Liver (tissue), 9 donors: ENCODE results near the gene BTBD7. TPM values are rescaled to one million over a fixed set of nuclear protein-coding genes. Genes with fewer than 3 reads are reported as not detected.

Experiments used
- DNase-seq: peaks from one replicate; pipeline ENCODE4 v3.0.0-alpha.2; 2017; ENCODE audit warnings: low spot score
- H3K27ac ChIP-seq, 2 donors: one replicate each; pipeline ENCODE4 v1.7.0; 2013; ENCODE audit warnings: inconsistent platforms in 2 of 2, low read length in 2 of 2, control low read depth in 1 of 2, low read depth in 1 of 2, mild to moderate bottlenecking in 1 of 2
- H3K27me3 ChIP-seq, 4 donors: one replicate each; pipeline versions ENCODE4 v1.6.1 to v1.7.0; 2013; ENCODE audit warnings: low read length in 3 of 4, inconsistent platforms in 1 of 4, mild to moderate bottlenecking in 1 of 4, moderate library complexity in 1 of 4; ENCODE audit not compliant: control insufficient read depth in 4 of 4, insufficient read depth in 4 of 4
- H3K36me3 ChIP-seq, 4 donors: one replicate each; pipeline versions ENCODE4 v1.6.1 to v1.7.0; 2013; ENCODE audit warnings: low read length in 3 of 4, mild to moderate bottlenecking in 3 of 4, low read depth in 1 of 4, moderate library complexity in 1 of 4; ENCODE audit not compliant: control insufficient read depth in 4 of 4, insufficient read depth in 3 of 4
- H3K4me1 ChIP-seq, 4 donors: one replicate each; pipeline versions ENCODE4 v1.6.1 to v1.7.0; 2013; ENCODE audit warnings: low read length in 3 of 4, mild to moderate bottlenecking in 3 of 4, moderate library complexity in 1 of 4; ENCODE audit not compliant: control insufficient read depth in 4 of 4, insufficient read depth in 4 of 4
- H3K4me3 ChIP-seq, 3 donors: one replicate each; pipeline versions ENCODE4 v1.6.1 to v1.7.0; 2013; ENCODE audit warnings: low read length in 3 of 3, control low read depth in 1 of 3, low read depth in 1 of 3, mild to moderate bottlenecking in 1 of 3
- H3K9ac ChIP-seq, 2 donors: one replicate each; pipeline ENCODE4 v1.7.0; 2013; ENCODE audit warnings: low read length in 2 of 2, mild to moderate bottlenecking in 2 of 2, moderate library complexity in 2 of 2, control low read depth in 1 of 2, low read depth in 1 of 2
- H3K9me3 ChIP-seq, 4 donors: one replicate each; pipeline versions ENCODE4 v1.6.1 to v1.7.0; 2013; ENCODE audit warnings: low read length in 3 of 4; ENCODE audit not compliant: control insufficient read depth in 4 of 4
- EGR1 ChIP-seq, 2 donors: IDR thresholded peaks; 2 replicates each; pipeline ENCODE4 v1.6.1; 2016 to 2018; ENCODE audit warnings: antibody characterized with exemption in 2 of 2, low read depth in 2 of 2
- FOXA1 ChIP-seq: IDR thresholded peaks from 2 replicates; pipeline ENCODE4 v1.6.1; 2016; ENCODE audit warnings: antibody characterized with exemption
- FOXA2 ChIP-seq: IDR thresholded peaks from 2 replicates; pipeline ENCODE4 v1.6.1; 2016; ENCODE audit warnings: antibody characterized with exemption
- GABPA ChIP-seq, 2 donors: IDR thresholded peaks in 1 of 2; conservative IDR thresholded peaks in 1 of 2; 2 replicates each; pipeline ENCODE4 v1.6.1; 2016; ENCODE audit warnings: antibody characterized with exemption in 2 of 2, mild to moderate bottlenecking in 1 of 2, moderate library complexity in 1 of 2
- HNF4A ChIP-seq, 2 donors: conservative IDR thresholded peaks; 2 replicates each; pipeline ENCODE4 v1.6.1; 2016; ENCODE audit warnings: antibody characterized with exemption in 2 of 2, mild to moderate bottlenecking in 2 of 2
- HNF4G ChIP-seq: IDR thresholded peaks from 2 replicates; pipeline ENCODE4 v1.6.1; 2016; ENCODE audit warnings: antibody characterized with exemption
- JUND ChIP-seq, 2 donors: IDR thresholded peaks; 2 replicates each; pipeline ENCODE4 v1.6.1; 2016; ENCODE audit warnings: antibody characterized with exemption in 2 of 2
- NR2F2 ChIP-seq: IDR thresholded peaks from 2 replicates; pipeline ENCODE4 v1.6.1; 2016; ENCODE audit warnings: antibody characterized with exemption
- RAD21 ChIP-seq, 2 donors: IDR thresholded peaks; 2 replicates each; pipeline ENCODE4 v1.6.1; 2016; ENCODE audit warnings: antibody characterized with exemption in 2 of 2, mild to moderate bottlenecking in 2 of 2
- RXRA ChIP-seq, 2 donors: IDR thresholded peaks; 2 replicates each; pipeline ENCODE4 v1.6.1; 2017 to 2018; ENCODE audit warnings: antibody characterized with exemption in 2 of 2, mild to moderate bottlenecking in 1 of 2
- SP1 ChIP-seq: IDR thresholded peaks from 2 replicates; pipeline ENCODE4 v1.6.1; 2018; ENCODE audit warnings: antibody characterized with exemption, mild to moderate bottlenecking
- TAF1 ChIP-seq: conservative IDR thresholded peaks from 2 replicates; pipeline ENCODE4 v1.6.1; 2016; ENCODE audit warnings: antibody characterized with exemption, mild to moderate bottlenecking
- YY1 ChIP-seq: IDR thresholded peaks from 2 replicates; pipeline ENCODE4 v1.6.1; 2016; ENCODE audit warnings: antibody characterized with exemption, mild to moderate bottlenecking
- WGBS: extraction: QIAGEN DNeasy Blood & Tissue Kit; methylation state at CpG from one replicate; pipeline ENCODE4 v1.1.7; 2013; 5-methylcytosine and 5-hydroxymethylcytosine counted together
- polyA plus RNA-seq, 2 donors: library from polyadenylated mRNA; stranded (reverse) in 1 of 2; unstranded in 1 of 2; fragments of 200-250 nt in 1 of 2; fragments of >200 nt in 1 of 2; fragmentation: Nextera tagmentation in 1 of 2; extraction: Ambion mirVana in 1 of 2; gene quantifications; one replicate each; pipeline versions ENCODE4 v1.2.1 to v1.2.3, GENCODE V29; 2013 to 2015
- total RNA-seq, 2 donors: library from RNA; depleted of rRNA; stranded (reverse); fragments of >200 nt; gene quantifications; one replicate each; pipeline ENCODE4 v1.2.3, GENCODE V29; 2014
- TF ChIP-seq, protein P1 (sequence below): IDR thresholded peaks from 2 replicates; pipeline ENCODE4 v1.6.1; 2016; ENCODE audit warnings: antibody characterized with exemption
- TF ChIP-seq, protein P2 (sequence below): IDR thresholded peaks from 2 replicates; pipeline ENCODE4 v1.6.1; 2016; ENCODE audit warnings: antibody characterized with exemption, mild to moderate bottlenecking
- TF ChIP-seq, protein P3 (sequence below): IDR thresholded peaks from 2 replicates; pipeline ENCODE4 v1.6.1; 2016; ENCODE audit warnings: antibody characterized with exemption
- TF ChIP-seq, protein P4 (sequence below): IDR thresholded peaks from 2 replicates; pipeline ENCODE4 v1.6.1; 2016; ENCODE audit warnings: antibody characterized with exemption
- TF ChIP-seq, protein P5 (sequence below): fragments of 150-350 bp; IDR thresholded peaks from 2 replicates; pipeline ENCODE4 v1.5.1; 2017; ENCODE audit warnings: improper control_type of control experiment, low read depth, low read length; ENCODE audit not compliant: missing input control
- donor health status: healthy.
- donor health status: healthy.
- donor health status: healthy.
- donor health status: healthy.
- donor health status: healthy.

BTBD7 gene
- total and polyA plus RNA-seq, 4 donors, result 4.4 to 17.7 (median 10.2) TPM

DNA sequence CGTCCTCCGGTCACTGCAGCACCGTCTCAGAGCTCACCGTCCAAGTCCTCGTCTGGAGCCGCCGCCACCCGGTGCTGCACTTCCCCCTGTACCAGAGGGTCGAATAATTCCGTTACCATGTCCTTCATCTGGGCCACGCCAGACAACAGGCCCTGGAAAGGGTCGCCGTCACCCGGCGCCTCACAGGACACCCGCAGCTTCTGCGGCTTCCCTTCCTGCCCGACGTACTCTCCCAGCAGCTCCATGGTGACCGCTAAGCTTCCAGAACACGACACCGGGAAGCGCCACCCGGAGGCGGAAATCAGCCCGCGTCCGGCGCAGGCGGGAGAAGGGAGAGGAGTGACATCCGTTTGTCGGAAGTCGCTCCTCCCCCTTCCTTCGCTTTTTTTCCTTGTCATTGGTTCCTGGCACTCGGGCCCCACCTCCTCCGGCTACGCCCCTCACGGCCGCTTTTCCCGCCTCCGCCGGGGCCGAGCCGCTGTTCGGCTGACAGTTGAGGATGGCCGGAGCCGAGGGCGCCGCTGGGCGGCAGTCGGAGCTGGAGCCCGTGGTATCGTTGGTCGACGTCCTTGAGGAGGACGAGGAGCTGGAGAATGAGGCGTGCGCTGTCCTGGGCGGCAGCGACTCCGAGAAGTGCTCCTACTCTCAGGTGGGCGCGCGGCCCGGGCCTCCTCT is 125.9 kb downstream of the BTBD7 start, which contains the start of the genes GON7 and UBR7:
GON7 (minus strand) TSS at position 273 of the 675 bp plus-strand sequence; CDS start at position 245, 28 bp downstream.
UBR7 (plus strand) TSS at position 464 of the 675 bp plus-strand sequence; CDS start at position 500, 36 bp downstream.
- WGBS, result under 1% methylated on average over 65 of the region's 65 CpGs

More for the DNA sequence above, 125.9 kb downstream of the BTBD7 start, which contains the start of the genes GON7 and UBR7:
- peak; percentile 91 for DNase-seq
- TF ChIP-seq, protein P1, sequence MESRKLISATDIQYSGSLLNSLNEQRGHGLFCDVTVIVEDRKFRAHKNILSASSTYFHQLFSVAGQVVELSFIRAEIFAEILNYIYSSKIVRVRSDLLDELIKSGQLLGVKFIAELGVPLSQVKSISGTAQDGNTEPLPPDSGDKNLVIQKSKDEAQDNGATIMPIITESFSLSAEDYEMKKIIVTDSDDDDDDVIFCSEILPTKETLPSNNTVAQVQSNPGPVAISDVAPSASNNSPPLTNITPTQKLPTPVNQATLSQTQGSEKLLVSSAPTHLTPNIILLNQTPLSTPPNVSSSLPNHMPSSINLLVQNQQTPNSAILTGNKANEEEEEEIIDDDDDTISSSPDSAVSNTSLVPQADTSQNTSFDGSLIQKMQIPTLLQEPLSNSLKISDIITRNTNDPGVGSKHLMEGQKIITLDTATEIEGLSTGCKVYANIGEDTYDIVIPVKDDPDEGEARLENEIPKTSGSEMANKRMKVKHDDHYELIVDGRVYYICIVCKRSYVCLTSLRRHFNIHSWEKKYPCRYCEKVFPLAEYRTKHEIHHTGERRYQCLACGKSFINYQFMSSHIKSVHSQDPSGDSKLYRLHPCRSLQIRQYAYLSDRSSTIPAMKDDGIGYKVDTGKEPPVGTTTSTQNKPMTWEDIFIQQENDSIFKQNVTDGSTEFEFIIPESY, result peak; percentile 29
- TF ChIP-seq GABPA (IDR thresholded peaks at IDR 0.05 in 1 of 2, conservative IDR thresholded peaks at IDR 0.05 in 1 of 2) (peak; percentile 87 to 98), FOXA1 (no peak), EGR1 (IDR thresholded peaks at IDR 0.05; ENCODE audit: low read depth in 2 of 2) (peak; percentile 85 to 91), RAD21 (IDR thresholded peaks at IDR 0.05) (peak; percentile 49 to 67), FOXA2 (no peak), NR2F2 (peak; percentile 45), YY1 (peak; percentile 91), TAF1 (no peak), JUND (IDR thresholded peaks at IDR 0.05) (peak in 1 of 2 donors; percentile 48), HNF4G (no peak), RXRA (IDR thresholded peaks at IDR 0.05) (peak; percentile 55 to 56), SP1 (peak; percentile 81), HNF4A (conservative IDR thresholded peaks at IDR 0.05) (peak in 1 of 2 donors; percentile 19)
- TF ChIP-seq, protein P2, sequence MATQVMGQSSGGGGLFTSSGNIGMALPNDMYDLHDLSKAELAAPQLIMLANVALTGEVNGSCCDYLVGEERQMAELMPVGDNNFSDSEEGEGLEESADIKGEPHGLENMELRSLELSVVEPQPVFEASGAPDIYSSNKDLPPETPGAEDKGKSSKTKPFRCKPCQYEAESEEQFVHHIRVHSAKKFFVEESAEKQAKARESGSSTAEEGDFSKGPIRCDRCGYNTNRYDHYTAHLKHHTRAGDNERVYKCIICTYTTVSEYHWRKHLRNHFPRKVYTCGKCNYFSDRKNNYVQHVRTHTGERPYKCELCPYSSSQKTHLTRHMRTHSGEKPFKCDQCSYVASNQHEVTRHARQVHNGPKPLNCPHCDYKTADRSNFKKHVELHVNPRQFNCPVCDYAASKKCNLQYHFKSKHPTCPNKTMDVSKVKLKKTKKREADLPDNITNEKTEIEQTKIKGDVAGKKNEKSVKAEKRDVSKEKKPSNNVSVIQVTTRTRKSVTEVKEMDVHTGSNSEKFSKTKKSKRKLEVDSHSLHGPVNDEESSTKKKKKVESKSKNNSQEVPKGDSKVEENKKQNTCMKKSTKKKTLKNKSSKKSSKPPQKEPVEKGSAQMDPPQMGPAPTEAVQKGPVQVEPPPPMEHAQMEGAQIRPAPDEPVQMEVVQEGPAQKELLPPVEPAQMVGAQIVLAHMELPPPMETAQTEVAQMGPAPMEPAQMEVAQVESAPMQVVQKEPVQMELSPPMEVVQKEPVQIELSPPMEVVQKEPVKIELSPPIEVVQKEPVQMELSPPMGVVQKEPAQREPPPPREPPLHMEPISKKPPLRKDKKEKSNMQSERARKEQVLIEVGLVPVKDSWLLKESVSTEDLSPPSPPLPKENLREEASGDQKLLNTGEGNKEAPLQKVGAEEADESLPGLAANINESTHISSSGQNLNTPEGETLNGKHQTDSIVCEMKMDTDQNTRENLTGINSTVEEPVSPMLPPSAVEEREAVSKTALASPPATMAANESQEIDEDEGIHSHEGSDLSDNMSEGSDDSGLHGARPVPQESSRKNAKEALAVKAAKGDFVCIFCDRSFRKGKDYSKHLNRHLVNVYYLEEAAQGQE, result peak; percentile 78
- TF ChIP-seq, protein P3, sequence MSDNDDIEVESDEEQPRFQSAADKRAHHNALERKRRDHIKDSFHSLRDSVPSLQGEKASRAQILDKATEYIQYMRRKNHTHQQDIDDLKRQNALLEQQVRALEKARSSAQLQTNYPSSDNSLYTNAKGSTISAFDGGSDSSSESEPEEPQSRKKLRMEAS, result peak; percentile 97
- TF ChIP-seq, protein P4, sequence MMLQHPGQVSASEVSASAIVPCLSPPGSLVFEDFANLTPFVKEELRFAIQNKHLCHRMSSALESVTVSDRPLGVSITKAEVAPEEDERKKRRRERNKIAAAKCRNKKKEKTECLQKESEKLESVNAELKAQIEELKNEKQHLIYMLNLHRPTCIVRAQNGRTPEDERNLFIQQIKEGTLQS, result no peak
- TF ChIP-seq, protein P5, sequence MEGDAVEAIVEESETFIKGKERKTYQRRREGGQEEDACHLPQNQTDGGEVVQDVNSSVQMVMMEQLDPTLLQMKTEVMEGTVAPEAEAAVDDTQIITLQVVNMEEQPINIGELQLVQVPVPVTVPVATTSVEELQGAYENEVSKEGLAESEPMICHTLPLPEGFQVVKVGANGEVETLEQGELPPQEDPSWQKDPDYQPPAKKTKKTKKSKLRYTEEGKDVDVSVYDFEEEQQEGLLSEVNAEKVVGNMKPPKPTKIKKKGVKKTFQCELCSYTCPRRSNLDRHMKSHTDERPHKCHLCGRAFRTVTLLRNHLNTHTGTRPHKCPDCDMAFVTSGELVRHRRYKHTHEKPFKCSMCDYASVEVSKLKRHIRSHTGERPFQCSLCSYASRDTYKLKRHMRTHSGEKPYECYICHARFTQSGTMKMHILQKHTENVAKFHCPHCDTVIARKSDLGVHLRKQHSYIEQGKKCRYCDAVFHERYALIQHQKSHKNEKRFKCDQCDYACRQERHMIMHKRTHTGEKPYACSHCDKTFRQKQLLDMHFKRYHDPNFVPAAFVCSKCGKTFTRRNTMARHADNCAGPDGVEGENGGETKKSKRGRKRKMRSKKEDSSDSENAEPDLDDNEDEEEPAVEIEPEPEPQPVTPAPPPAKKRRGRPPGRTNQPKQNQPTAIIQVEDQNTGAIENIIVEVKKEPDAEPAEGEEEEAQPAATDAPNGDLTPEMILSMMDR, result peak; percentile 41
- Histone ChIP-seq H3K36me3 (peaks cover 0 to 4% (median under 1%) of the 10 kb centered on the region in 4 donors), H3K9me3 (no peaks in the 10 kb centered on the region), H3K27ac (peak within 1 kb of the TSS; percentile 67 to 81), H3K27me3 (no peaks in the 10 kb centered on the region), H3K4me3 (peak within 1 kb of the TSS; percentile 75 to 93 (median 86)), H3K9ac (peak within 1 kb of the TSS; percentile 67 to 97), H3K4me1 (peaks cover 9 to 16% (median 14%) of the 10 kb centered on the region in 4 donors)
